Activated T-helper 2 cell treated with anti-CD3 and anti-CD28 coated beads, Interferon-gamma antibody, Interleukin-2, Interleukin-4, amounts not matched to agents 10 μg/mL and 5 μg/mL and 100 μg/mL, durations not matched to agents 14 hours and 24 hours and 36 hours (primary cell): ENCODE data around the gene SDC4. TPM values are rescaled to one million over a fixed set of nuclear protein-coding genes. Genes with fewer than 3 reads are reported as not detected.

Source experiments
- total RNA-seq: library from RNA; stranded (reverse); gene quantifications from 2 replicates; pipeline ENCODE4 v1.2.3, GENCODE V29; 2022

The SDC4 gene
- total RNA-seq, 1 donor from 2014 or later = 136 TPM

Other genes with a start within 250 kb of the SDC4 start
- gene KCNS1, start 247.3 kb downstream of the SDC4 start, total RNA-seq = 0.18 and 0.21 TPM in 2 replicates
- gene WFDC5, start 233.2 kb downstream of the SDC4 start, total RNA-seq = not detected in 2 replicates
- not detected in 2 replicates for gene WFDC12, start 224.0 kb downstream of the SDC4 start, total RNA-seq
- not detected in 2 replicates for gene PI3, start 173.5 kb downstream of the SDC4 start, total RNA-seq
- gene SEMG1, start 141.4 kb downstream of the SDC4 start, total RNA-seq = not detected in 2 replicates
- gene SEMG2, start 127.1 kb downstream of the SDC4 start, total RNA-seq = not detected in 2 replicates
- not detected in 2 replicates for gene SLPI, start 93.9 kb downstream of the SDC4 start, total RNA-seq
- gene RBPJL, start 41.6 kb downstream of the SDC4 start, total RNA-seq = not detected in 2 replicates
- gene MATN4, start 40.1 kb downstream of the SDC4 start, total RNA-seq = 0.39 and 0.64 TPM in 2 replicates
- gene SYS1, start 14.7 kb upstream of the SDC4 start, total RNA-seq = 16.8 and 20.1 TPM in 2 replicates
- gene TP53TG5, start 29.9 kb upstream of the SDC4 start, total RNA-seq = not detected in 2 replicates
- 12.3 and 12.8 TPM in 2 replicates for gene DBNDD2, start 59.9 kb upstream of the SDC4 start, total RNA-seq
- gene PIGT, start 67.7 kb upstream of the SDC4 start, total RNA-seq = 72.5 and 72.7 TPM in 2 replicates
- gene WFDC2, start 121.3 kb upstream of the SDC4 start, total RNA-seq = not detected in 2 replicates
- not detected in 2 replicates for gene SPINT3, start 167.2 kb upstream of the SDC4 start, total RNA-seq
- gene WFDC6, start 191.1 kb upstream of the SDC4 start, total RNA-seq = not detected in 2 replicates
- gene EPPIN, start 199.0 kb upstream of the SDC4 start, total RNA-seq = not detected in 2 replicates
- gene WFDC8, start 230.9 kb upstream of the SDC4 start, total RNA-seq = not detected in 2 replicates